Measurements from ENCODE around the gene PPME1. TPM values are rescaled to one million over a fixed set of nuclear protein-coding genes. Genes with fewer than 3 reads are reported as not detected.

Gene PPME1
- total RNA-seq, 1 donor from 2014 or later: 63.2 TPM

DNA sequence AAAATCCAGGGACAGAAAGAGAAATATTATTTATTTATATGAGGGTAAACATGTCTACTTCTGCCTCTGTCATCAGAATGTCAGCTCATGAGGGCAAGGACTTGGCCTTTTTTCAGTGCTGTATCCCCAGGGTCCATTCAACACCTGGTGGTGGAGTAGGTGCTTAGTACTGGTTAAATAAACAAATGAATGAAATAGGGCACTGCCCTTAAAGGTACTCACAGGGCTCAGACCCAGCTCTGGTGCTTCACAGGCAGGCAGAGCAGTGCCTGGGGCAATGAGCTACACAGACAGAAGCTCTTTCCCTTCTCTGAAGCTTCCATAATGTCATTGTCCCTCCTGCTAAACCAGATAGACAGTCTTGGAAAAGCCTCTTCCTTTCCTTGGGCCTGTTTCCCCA, 109.4 kb downstream of the PPME1 start:
- DNase-seq (ENCODE audit: low spot score): no peak

GRCh38 chr11:74282421-74282820, 111.3 kb downstream of the PPME1 start:
- DNase-seq (ENCODE audit: low spot score): no peak

GRCh38 chr11:74282914-74283371, 111.9 kb downstream of the PPME1 start:
- DNase-seq (ENCODE audit: low spot score): no peak

- DNase-seq (ENCODE audit: low spot score): no peak
Measured at GRCh38 chr11:74283580-74284180, 112.6 kb downstream of the PPME1 start.

GRCh38 chr11:74284466-74284865, 113.4 kb downstream of the PPME1 start:
- DNase-seq (ENCODE audit: low spot score): no peak

GRCh38 chr11:74288161-74288560, 117.1 kb downstream of the PPME1 start:
- DNase-seq (ENCODE audit: low spot score): no peak

GRCh38 chr11:74288911-74289310, 117.8 kb downstream of the PPME1 start:
- no peak for DNase-seq (ENCODE audit: low spot score)

- no peak for DNase-seq (ENCODE audit: low spot score)
Measured at GRCh38 chr11:74297484-74297883, 126.4 kb downstream of the PPME1 start.

DNA sequence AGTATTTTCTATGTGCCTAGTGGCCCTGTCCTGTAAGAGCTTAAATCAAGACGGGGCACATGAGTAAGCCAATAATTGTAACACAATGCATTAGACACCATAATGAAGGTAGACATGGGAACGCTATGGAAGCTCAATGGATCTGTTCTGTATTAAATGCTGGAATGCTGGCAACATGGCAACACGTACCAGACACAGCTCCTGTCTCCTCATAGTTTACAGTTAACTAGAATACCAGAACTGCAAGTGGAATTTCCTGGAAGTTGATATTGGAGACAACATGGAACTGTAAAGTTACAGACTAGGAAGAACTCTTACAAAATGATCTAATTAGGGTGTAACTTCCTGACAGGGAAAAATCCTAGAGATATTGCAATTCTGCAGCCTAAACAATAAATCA, 127.9 kb downstream of the PPME1 start:
- DNase-seq (ENCODE audit: low spot score): no peak

Other genes starting within 250 kb of the PPME1 start
- gene DNAJB13, start 220.3 kb upstream of the PPME1 start, total RNA-seq: 2.0 TPM
- 269 TPM for gene UCP2, start 188.4 kb upstream of the PPME1 start, total RNA-seq
- 1.9 TPM for gene UCP3, start 162.2 kb upstream of the PPME1 start, total RNA-seq
- gene C2CD3, start 287 bp upstream of the PPME1 start, total RNA-seq: 40.5 TPM
- 1.7 TPM for gene P4HA3, start 140.4 kb downstream of the PPME1 start, total RNA-seq
- 6.4 TPM for gene PGM2L1, start 227.1 kb downstream of the PPME1 start, total RNA-seq